Liver (tissue), 3 donors: ENCODE measurements around the gene KAT6B.

Experiments
- EGR1 ChIP-seq, 2 donors: IDR thresholded peaks; 2 replicates each; pipeline ENCODE4 v1.6.1; 2016 to 2018; ENCODE audit warnings: antibody characterized with exemption in 2 of 2, low read depth in 2 of 2
- FOXA1 ChIP-seq: IDR thresholded peaks from 2 replicates; pipeline ENCODE4 v1.6.1; 2016; ENCODE audit warnings: antibody characterized with exemption
- GABPA ChIP-seq, 2 donors: IDR thresholded peaks in 1 of 2; conservative IDR thresholded peaks in 1 of 2; 2 replicates each; pipeline ENCODE4 v1.6.1; 2016; ENCODE audit warnings: antibody characterized with exemption in 2 of 2, mild to moderate bottlenecking in 1 of 2, moderate library complexity in 1 of 2
- HNF4A ChIP-seq, 2 donors: conservative IDR thresholded peaks; 2 replicates each; pipeline ENCODE4 v1.6.1; 2016; ENCODE audit warnings: antibody characterized with exemption in 2 of 2, mild to moderate bottlenecking in 2 of 2
- RAD21 ChIP-seq, 2 donors: IDR thresholded peaks; 2 replicates each; pipeline ENCODE4 v1.6.1; 2016; ENCODE audit warnings: antibody characterized with exemption in 2 of 2, mild to moderate bottlenecking in 2 of 2
- RXRA ChIP-seq, 2 donors: IDR thresholded peaks; 2 replicates each; pipeline ENCODE4 v1.6.1; 2017 to 2018; ENCODE audit warnings: antibody characterized with exemption in 2 of 2, mild to moderate bottlenecking in 1 of 2
- SP1 ChIP-seq: IDR thresholded peaks from 2 replicates; pipeline ENCODE4 v1.6.1; 2018; ENCODE audit warnings: antibody characterized with exemption, mild to moderate bottlenecking
- TAF1 ChIP-seq: conservative IDR thresholded peaks from 2 replicates; pipeline ENCODE4 v1.6.1; 2016; ENCODE audit warnings: antibody characterized with exemption, mild to moderate bottlenecking
- YY1 ChIP-seq: IDR thresholded peaks from 2 replicates; pipeline ENCODE4 v1.6.1; 2016; ENCODE audit warnings: antibody characterized with exemption, mild to moderate bottlenecking
- TF ChIP-seq, protein P1 (sequence below): fragments of 150-350 bp; IDR thresholded peaks from 2 replicates; pipeline ENCODE4 v1.5.1; 2017; ENCODE audit warnings: improper control_type of control experiment, low read depth, low read length; ENCODE audit not compliant: missing input control
- TF ChIP-seq, protein P2 (sequence below): IDR thresholded peaks from 2 replicates; pipeline ENCODE4 v1.6.1; 2016; ENCODE audit warnings: antibody characterized with exemption
- TF ChIP-seq, protein P3 (sequence below): IDR thresholded peaks from 2 replicates; pipeline ENCODE4 v1.6.1; 2016; ENCODE audit warnings: antibody characterized with exemption
- TF ChIP-seq, protein P4 (sequence below): IDR thresholded peaks from 2 replicates; pipeline ENCODE4 v1.6.1; 2016; ENCODE audit warnings: antibody characterized with exemption, mild to moderate bottlenecking
- TF ChIP-seq, protein P5 (sequence below): IDR thresholded peaks from 2 replicates; pipeline ENCODE4 v1.6.1; 2016; ENCODE audit warnings: antibody characterized with exemption
- donor health status: healthy.
- donor health status: healthy.

DNA sequence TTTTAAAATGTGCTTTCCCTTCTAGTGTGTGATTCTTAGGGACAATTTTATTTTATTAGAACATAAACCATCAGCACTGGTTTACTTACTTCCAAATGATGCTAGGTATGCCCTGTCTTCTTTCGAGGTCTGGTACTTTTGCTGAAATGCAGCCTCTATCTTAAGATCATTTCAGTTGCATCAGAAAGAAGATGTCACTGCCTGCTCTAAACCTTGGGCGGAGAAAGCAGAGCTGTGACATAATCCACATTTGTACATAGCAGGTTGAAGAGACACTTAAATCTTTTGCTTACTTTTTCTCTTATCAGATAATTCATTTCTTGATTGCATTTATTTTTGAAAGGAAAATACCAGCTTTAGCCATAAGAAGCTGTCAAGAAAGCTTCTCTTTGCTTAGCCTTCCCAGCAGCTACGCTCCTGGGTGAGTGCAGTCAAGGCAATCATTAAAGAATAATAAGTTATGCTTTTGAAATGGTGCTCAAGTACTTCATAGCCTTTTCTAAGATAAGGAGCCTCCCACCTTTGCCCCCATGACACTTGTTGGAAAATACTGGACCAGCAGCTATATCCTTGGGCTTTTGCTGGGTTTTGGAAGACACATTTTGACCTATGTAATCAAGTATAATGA, 176.7 kb downstream of the KAT6B start:
- TF ChIP-seq GABPA (IDR thresholded peaks at IDR 0.05 in 1 of 2, conservative IDR thresholded peaks at IDR 0.05 in 1 of 2) (no peak), RAD21 (IDR thresholded peaks at IDR 0.05) (no peak), EGR1 (IDR thresholded peaks at IDR 0.05; ENCODE audit: low read depth in 2 of 2) (no peak), SP1 (no peak), RXRA (IDR thresholded peaks at IDR 0.05) (no peak), FOXA1 (no peak), TAF1 (no peak), YY1 (no peak), HNF4A (conservative IDR thresholded peaks at IDR 0.05) (no peak)
- TF ChIP-seq, protein P1, sequence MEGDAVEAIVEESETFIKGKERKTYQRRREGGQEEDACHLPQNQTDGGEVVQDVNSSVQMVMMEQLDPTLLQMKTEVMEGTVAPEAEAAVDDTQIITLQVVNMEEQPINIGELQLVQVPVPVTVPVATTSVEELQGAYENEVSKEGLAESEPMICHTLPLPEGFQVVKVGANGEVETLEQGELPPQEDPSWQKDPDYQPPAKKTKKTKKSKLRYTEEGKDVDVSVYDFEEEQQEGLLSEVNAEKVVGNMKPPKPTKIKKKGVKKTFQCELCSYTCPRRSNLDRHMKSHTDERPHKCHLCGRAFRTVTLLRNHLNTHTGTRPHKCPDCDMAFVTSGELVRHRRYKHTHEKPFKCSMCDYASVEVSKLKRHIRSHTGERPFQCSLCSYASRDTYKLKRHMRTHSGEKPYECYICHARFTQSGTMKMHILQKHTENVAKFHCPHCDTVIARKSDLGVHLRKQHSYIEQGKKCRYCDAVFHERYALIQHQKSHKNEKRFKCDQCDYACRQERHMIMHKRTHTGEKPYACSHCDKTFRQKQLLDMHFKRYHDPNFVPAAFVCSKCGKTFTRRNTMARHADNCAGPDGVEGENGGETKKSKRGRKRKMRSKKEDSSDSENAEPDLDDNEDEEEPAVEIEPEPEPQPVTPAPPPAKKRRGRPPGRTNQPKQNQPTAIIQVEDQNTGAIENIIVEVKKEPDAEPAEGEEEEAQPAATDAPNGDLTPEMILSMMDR = no peak
- TF ChIP-seq, protein P2, sequence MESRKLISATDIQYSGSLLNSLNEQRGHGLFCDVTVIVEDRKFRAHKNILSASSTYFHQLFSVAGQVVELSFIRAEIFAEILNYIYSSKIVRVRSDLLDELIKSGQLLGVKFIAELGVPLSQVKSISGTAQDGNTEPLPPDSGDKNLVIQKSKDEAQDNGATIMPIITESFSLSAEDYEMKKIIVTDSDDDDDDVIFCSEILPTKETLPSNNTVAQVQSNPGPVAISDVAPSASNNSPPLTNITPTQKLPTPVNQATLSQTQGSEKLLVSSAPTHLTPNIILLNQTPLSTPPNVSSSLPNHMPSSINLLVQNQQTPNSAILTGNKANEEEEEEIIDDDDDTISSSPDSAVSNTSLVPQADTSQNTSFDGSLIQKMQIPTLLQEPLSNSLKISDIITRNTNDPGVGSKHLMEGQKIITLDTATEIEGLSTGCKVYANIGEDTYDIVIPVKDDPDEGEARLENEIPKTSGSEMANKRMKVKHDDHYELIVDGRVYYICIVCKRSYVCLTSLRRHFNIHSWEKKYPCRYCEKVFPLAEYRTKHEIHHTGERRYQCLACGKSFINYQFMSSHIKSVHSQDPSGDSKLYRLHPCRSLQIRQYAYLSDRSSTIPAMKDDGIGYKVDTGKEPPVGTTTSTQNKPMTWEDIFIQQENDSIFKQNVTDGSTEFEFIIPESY = no peak
- TF ChIP-seq, protein P3, sequence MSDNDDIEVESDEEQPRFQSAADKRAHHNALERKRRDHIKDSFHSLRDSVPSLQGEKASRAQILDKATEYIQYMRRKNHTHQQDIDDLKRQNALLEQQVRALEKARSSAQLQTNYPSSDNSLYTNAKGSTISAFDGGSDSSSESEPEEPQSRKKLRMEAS = no peak
- TF ChIP-seq, protein P4, sequence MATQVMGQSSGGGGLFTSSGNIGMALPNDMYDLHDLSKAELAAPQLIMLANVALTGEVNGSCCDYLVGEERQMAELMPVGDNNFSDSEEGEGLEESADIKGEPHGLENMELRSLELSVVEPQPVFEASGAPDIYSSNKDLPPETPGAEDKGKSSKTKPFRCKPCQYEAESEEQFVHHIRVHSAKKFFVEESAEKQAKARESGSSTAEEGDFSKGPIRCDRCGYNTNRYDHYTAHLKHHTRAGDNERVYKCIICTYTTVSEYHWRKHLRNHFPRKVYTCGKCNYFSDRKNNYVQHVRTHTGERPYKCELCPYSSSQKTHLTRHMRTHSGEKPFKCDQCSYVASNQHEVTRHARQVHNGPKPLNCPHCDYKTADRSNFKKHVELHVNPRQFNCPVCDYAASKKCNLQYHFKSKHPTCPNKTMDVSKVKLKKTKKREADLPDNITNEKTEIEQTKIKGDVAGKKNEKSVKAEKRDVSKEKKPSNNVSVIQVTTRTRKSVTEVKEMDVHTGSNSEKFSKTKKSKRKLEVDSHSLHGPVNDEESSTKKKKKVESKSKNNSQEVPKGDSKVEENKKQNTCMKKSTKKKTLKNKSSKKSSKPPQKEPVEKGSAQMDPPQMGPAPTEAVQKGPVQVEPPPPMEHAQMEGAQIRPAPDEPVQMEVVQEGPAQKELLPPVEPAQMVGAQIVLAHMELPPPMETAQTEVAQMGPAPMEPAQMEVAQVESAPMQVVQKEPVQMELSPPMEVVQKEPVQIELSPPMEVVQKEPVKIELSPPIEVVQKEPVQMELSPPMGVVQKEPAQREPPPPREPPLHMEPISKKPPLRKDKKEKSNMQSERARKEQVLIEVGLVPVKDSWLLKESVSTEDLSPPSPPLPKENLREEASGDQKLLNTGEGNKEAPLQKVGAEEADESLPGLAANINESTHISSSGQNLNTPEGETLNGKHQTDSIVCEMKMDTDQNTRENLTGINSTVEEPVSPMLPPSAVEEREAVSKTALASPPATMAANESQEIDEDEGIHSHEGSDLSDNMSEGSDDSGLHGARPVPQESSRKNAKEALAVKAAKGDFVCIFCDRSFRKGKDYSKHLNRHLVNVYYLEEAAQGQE = no peak
- TF ChIP-seq, protein P5, sequence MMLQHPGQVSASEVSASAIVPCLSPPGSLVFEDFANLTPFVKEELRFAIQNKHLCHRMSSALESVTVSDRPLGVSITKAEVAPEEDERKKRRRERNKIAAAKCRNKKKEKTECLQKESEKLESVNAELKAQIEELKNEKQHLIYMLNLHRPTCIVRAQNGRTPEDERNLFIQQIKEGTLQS = no peak
